ENCODE results near the gene SNX33.

The SNX33 gene

DNA sequence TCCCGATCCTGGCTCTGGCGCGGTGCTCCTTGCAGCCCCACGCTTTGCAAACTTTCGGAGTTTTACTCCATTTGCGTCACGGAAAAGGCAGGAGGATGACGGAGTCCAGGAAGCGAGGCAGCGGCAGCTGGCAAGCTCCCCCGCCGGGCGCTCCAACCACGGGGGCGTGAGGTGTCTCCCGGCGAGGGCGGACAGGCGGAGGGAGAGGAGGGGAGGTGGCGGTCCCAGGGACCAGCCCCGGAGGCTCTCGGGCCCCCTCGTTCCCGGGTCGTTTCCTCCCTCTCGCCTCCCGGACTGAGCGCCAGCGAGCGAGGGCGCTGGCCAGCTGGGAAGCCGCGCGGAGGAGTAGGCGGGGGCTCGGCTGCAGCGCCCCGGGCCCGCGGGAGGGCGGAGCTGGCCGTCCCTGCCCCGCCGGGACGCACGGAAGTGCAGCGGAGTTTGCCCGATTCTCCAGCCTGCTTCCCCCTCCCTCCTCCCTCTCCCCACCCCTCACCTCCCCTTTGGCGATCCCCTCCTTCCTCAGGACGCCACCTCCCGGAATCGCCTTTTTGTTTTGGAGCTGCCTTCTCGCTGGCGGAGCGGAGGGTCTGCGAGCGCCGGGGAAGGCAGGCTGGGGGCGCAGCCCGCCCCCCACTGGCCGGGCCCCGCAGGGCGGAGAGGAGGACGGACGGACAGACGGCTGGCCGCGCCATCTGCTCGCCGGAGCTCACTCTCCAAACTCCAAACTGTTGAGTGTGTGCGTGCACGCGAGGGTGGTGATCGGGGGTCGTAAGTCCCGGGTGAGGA, at the start of gene SNX33:
Gene SNX33 (plus strand): TSS at position 543 of the 786 bp plus-strand sequence. CDS start 1,191 bp downstream, outside the sequence.
- peaks cover 48% of the 10 kb centered on the region for H3K4me1 ChIP-seq (ENCODE audit: insufficient read depth, low read length)
- H3K4me3 ChIP-seq (ENCODE audit: low read depth in 1 of 2, low read length in 2 of 2): peak within 1 kb of the TSS; percentile 70 to 93
- H3K9me3 ChIP-seq (ENCODE audit: low read length): no peaks in the 10 kb centered on the region
- no peaks in the 10 kb centered on the region for H3K27me3 ChIP-seq (ENCODE audit: control insufficient read depth in 1 of 2, insufficient read depth in 2 of 2, low read length in 2 of 2)
- no peaks in the 10 kb centered on the region for H3K36me3 ChIP-seq (ENCODE audit: insufficient read depth, low read length)
- peak within 1 kb of the TSS; percentile 98 for H3K27ac ChIP-seq (ENCODE audit: low read depth, low read length)
- H3K9ac ChIP-seq (ENCODE audit: low read length): peak within 1 kb of the TSS; percentile 84

GRCh38 chr15:75598361-75598760, 49.4 kb upstream of the SNX33 start:
- Histone ChIP-seq H3K4me3 (ENCODE audit: low read depth in 1 of 2, low read length in 2 of 2) (no peak overlapping the region), H3K9me3 (ENCODE audit: low read length) (no peaks in the 10 kb centered on the region), H3K9ac (ENCODE audit: low read length) (no peak overlapping the region), H3K27me3 (ENCODE audit: control insufficient read depth in 1 of 2, insufficient read depth in 2 of 2, low read length in 2 of 2) (no peaks in the 10 kb centered on the region), H3K36me3 (ENCODE audit: insufficient read depth, low read length) (peaks cover 37% of the 10 kb centered on the region), H3K27ac (ENCODE audit: low read depth, low read length) (no peak overlapping the region), H3K4me1 (ENCODE audit: insufficient read depth, low read length) (no peaks in the 10 kb centered on the region)

DNA sequence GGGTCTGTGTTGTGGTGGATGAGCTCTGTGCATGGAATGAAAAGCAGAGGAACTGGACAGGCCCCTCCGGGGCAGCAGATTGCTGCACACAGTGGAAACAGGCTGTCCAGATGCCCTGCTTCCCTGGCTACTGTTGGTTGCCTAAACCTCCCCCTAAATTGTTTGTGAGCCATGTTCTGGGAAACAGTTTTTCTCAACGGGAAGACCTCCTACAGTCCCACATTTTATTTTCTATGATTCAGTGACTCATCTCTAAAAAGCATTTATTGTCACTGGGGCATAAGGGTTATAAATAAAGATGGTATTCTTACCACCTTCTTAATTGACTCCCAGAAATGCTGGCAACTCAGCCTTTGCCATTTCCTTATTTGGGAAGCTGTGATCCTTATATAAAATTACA, 48.3 kb upstream of the SNX33 start:
- Histone ChIP-seq H3K27ac (ENCODE audit: low read depth, low read length) (no peak overlapping the region), H3K36me3 (ENCODE audit: insufficient read depth, low read length) (peaks cover 37% of the 10 kb centered on the region), H3K4me1 (ENCODE audit: insufficient read depth, low read length) (no peaks in the 10 kb centered on the region), H3K4me3 (ENCODE audit: low read depth in 1 of 2, low read length in 2 of 2) (no peak overlapping the region), H3K9me3 (ENCODE audit: low read length) (no peaks in the 10 kb centered on the region), H3K9ac (ENCODE audit: low read length) (no peak overlapping the region), H3K27me3 (ENCODE audit: control insufficient read depth in 1 of 2, insufficient read depth in 2 of 2, low read length in 2 of 2) (no peaks in the 10 kb centered on the region)

DNA sequence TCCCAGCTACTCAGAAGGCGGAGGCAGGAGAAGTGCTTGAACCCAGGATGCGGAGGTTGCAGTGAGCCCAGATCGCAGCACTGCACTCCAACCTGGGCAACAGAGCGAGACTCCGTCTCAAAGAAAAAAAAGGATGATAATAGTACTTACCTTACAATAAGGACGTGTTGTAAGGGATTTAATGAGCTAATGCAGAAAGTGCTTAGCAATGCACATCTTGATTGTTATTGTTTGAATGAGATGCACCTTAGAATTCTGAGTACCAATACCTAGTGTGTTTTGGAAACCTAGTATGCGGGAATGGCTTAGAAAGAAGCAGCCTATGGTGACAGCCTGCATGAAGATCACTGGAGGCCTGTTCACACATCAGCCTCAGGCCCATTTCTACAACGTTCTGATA, 41.7 kb upstream of the SNX33 start:
- no peak overlapping the region for H3K9ac ChIP-seq (ENCODE audit: low read length)
- H3K27ac ChIP-seq (ENCODE audit: low read depth, low read length): no peak overlapping the region
- peaks cover 60% of the 10 kb centered on the region for H3K36me3 ChIP-seq (ENCODE audit: insufficient read depth, low read length)
- no peaks in the 10 kb centered on the region for H3K27me3 ChIP-seq (ENCODE audit: control insufficient read depth in 1 of 2, insufficient read depth in 2 of 2, low read length in 2 of 2)
- H3K4me1 ChIP-seq (ENCODE audit: insufficient read depth, low read length): no peaks in the 10 kb centered on the region
- no peak overlapping the region for H3K4me3 ChIP-seq (ENCODE audit: low read depth in 1 of 2, low read length in 2 of 2)
- H3K9me3 ChIP-seq (ENCODE audit: low read length): no peaks in the 10 kb centered on the region

DNA sequence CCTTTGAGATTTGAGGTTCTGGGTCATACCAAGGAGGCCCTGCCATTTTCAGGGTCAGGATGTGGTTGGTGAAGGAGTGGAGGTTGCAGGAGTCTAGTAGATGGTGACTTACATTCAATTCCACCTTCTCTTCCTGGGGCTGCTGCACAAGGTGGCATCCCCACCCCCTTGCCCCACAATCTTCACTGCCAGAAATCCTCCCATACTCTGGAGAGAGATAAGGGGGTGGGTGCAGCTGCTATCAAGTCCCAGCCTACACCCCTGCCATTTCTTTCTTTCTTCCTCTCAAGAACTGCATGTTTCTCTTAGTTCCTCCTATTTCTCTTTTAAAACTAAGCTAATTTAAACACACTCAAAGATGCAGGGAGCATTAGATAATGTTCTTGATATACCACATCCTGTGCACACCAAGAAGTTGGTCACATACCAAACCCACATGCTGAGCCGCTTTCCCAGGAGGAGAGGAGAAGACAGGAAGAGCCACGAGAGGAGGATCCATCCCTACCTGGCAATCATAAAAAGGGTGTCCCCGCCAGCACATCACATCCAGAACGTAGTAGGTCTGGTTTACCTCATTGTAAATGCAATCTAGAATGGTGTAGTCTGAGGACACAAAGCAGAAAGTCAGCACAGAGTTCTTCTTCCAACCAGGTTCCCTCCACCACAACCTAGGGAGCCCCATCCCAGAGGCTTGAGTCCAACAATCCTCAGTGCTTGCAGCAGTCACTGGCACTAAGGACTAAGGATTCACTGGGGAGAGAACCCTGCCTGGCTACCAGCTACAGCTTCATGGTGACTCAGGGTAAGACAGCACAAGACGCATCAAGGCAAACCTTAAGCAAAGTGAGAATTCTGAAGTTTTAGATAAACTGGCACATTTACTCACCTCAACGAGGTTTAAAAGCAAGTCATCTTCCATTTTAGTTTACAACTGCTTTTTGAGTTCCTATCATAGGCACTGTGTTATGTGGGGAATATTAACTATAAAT, 40.7 kb upstream of the SNX33 start:
- Histone ChIP-seq H3K27ac (ENCODE audit: low read depth, low read length) (no peak overlapping the region), H3K36me3 (ENCODE audit: insufficient read depth, low read length) (peaks cover 56% of the 10 kb centered on the region), H3K4me1 (ENCODE audit: insufficient read depth, low read length) (no peaks in the 10 kb centered on the region), H3K4me3 (ENCODE audit: low read depth in 1 of 2, low read length in 2 of 2) (no peak overlapping the region), H3K9me3 (ENCODE audit: low read length) (no peaks in the 10 kb centered on the region), H3K9ac (ENCODE audit: low read length) (no peak overlapping the region), H3K27me3 (ENCODE audit: control insufficient read depth in 1 of 2, insufficient read depth in 2 of 2, low read length in 2 of 2) (no peaks in the 10 kb centered on the region)

DNA sequence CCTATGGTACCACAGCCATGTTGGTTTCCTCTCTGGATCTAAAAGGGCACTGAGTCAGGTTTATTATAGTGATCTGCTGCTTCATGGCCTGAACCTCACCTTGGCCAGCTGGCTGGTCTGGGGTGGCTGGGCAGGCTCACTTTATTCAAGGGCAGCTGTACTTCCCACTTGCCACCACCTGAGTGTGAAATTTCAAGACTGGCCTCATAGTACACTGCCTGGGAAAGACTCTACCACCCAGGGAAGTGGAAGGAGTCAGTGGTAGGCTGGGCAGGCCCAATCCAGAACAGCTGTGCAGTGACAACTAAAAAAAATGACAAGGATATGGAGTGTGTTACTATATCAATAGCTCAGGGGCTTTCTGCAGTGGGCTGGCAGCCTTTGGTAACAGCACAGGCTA, 30.9 kb upstream of the SNX33 start:
- no peaks in the 10 kb centered on the region for H3K9me3 ChIP-seq (ENCODE audit: low read length)

GRCh38 chr15:75620058-75620820, 27.5 kb upstream of the SNX33 start:
- peaks cover 8% of the 10 kb centered on the region for H3K4me1 ChIP-seq (ENCODE audit: insufficient read depth, low read length)
- H3K9me3 ChIP-seq (ENCODE audit: low read length): no peaks in the 10 kb centered on the region
- peak overlapping the region; percentile 41 for H3K9ac ChIP-seq (ENCODE audit: low read length)
- H3K4me3 ChIP-seq (ENCODE audit: low read depth in 1 of 2, low read length in 2 of 2): peak overlapping the region in 1 of 2 donors; percentile 38
- H3K27me3 ChIP-seq (ENCODE audit: control insufficient read depth in 1 of 2, insufficient read depth in 2 of 2, low read length in 2 of 2): no peaks in the 10 kb centered on the region
- peaks cover 35% of the 10 kb centered on the region for H3K36me3 ChIP-seq (ENCODE audit: insufficient read depth, low read length)
- peak overlapping the region; percentile 34 for H3K27ac ChIP-seq (ENCODE audit: low read depth, low read length)

More for the DNA sequence above, 30.9 kb upstream of the SNX33 start:
- Histone ChIP-seq H3K27ac (ENCODE audit: low read depth, low read length) (no peak overlapping the region), H3K27me3 (ENCODE audit: control insufficient read depth in 1 of 2, insufficient read depth in 2 of 2, low read length in 2 of 2) (no peaks in the 10 kb centered on the region), H3K9ac (ENCODE audit: low read length) (no peak overlapping the region), H3K4me1 (ENCODE audit: insufficient read depth, low read length) (peaks cover 8% of the 10 kb centered on the region), H3K4me3 (ENCODE audit: low read depth in 1 of 2, low read length in 2 of 2) (no peak overlapping the region), H3K36me3 (ENCODE audit: insufficient read depth, low read length) (peaks cover 59% of the 10 kb centered on the region)

DNA sequence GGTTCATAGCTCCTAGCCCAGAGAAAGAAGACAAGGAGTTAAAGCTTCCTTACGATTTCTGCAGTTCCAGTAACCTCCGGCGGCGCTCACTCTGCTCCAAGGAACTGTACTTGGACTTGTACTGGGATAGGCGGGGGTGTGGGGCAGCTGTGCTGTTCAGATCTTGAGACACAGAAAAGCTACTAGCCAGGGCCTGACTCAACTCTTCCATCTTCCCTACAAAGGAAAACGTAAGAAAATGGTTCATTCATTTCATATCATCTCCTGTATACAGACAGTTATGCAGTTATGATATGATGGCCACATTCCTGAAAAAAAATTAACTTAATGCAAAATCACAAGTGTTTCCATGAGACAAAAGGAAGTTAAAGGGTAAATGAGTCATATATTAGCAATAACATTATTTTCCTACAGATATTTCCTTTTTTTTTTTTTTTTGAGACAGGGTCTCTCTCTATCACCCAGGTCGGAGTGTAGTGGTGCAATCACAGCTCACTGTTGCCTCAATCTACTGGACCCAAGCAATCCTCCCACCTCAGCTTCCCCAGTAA, 26.8 kb upstream of the SNX33 start:
- Histone ChIP-seq H3K9ac (ENCODE audit: low read length) (peak overlapping the region; percentile 41), H3K4me3 (ENCODE audit: low read depth in 1 of 2, low read length in 2 of 2) (peak overlapping the region in 1 of 2 donors; percentile 38)

DNA sequence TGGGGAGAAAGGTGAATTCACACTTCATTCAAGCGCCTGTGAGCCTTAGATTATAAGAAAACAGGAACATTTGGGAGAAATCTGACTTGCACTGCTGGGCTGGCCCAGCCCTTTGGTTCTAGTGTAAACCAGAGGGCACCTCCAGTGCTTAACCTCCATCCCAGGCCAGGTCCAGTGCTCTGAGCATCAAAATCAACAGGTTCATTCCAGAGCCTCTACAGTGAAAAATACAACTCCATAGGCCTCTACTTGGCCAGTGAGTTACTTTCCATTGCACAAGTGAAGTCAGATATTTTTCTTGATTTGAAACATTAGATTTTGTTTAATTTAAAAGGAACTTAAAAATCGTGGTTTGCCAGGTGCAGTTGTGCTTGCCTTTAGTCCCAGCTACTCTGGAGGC, 25.2 kb upstream of the SNX33 start:
- peaks cover 8% of the 10 kb centered on the region for H3K4me1 ChIP-seq (ENCODE audit: insufficient read depth, low read length)
- H3K9ac ChIP-seq (ENCODE audit: low read length): no peak overlapping the region
- no peaks in the 10 kb centered on the region for H3K27me3 ChIP-seq (ENCODE audit: control insufficient read depth in 1 of 2, insufficient read depth in 2 of 2, low read length in 2 of 2)
- H3K9me3 ChIP-seq (ENCODE audit: low read length): no peaks in the 10 kb centered on the region
- no peak overlapping the region for H3K4me3 ChIP-seq (ENCODE audit: low read depth in 1 of 2, low read length in 2 of 2)
- H3K27ac ChIP-seq (ENCODE audit: low read depth, low read length): no peak overlapping the region
- H3K36me3 ChIP-seq (ENCODE audit: insufficient read depth, low read length): peaks cover 16% of the 10 kb centered on the region

More for the DNA sequence above, 26.8 kb upstream of the SNX33 start:
- Histone ChIP-seq H3K4me1 (ENCODE audit: insufficient read depth, low read length) (peaks cover 8% of the 10 kb centered on the region), H3K27me3 (ENCODE audit: control insufficient read depth in 1 of 2, insufficient read depth in 2 of 2, low read length in 2 of 2) (no peaks in the 10 kb centered on the region), H3K27ac (ENCODE audit: low read depth, low read length) (peak overlapping the region; percentile 25), H3K36me3 (ENCODE audit: insufficient read depth, low read length) (peaks cover 31% of the 10 kb centered on the region), H3K9me3 (ENCODE audit: low read length) (no peaks in the 10 kb centered on the region)

GRCh38 chr15:75625542-75626347, 22.0 kb upstream of the SNX33 start, which contains the start of gene SNUPN:
TSS of gene SNUPN (minus strand) at chr15:75625725. CDS start at chr15:75621051, 4,674 bp downstream.
- no peaks in the 10 kb centered on the region for H3K9me3 ChIP-seq (ENCODE audit: low read length)
- no peaks in the 10 kb centered on the region for H3K36me3 ChIP-seq (ENCODE audit: insufficient read depth, low read length)
- H3K9ac ChIP-seq (ENCODE audit: low read length): peak within 1 kb of the TSS; percentile 83
- H3K4me1 ChIP-seq (ENCODE audit: insufficient read depth, low read length): peaks cover 8% of the 10 kb centered on the region
- no peaks in the 10 kb centered on the region for H3K27me3 ChIP-seq (ENCODE audit: control insufficient read depth in 1 of 2, insufficient read depth in 2 of 2, low read length in 2 of 2)
- H3K4me3 ChIP-seq (ENCODE audit: low read depth in 1 of 2, low read length in 2 of 2): peak within 1 kb of the TSS; percentile 84 to 91
- peak within 1 kb of the TSS; percentile 75 for H3K27ac ChIP-seq (ENCODE audit: low read depth, low read length)

Measured in muscle layer of colon (tissue), 2 donors.